Central memory CD4-positive, alpha-beta T cell (primary cell): ENCODE results near the gene RAD51B.

Experiments used
- DNase-seq: peaks from one replicate; pipeline ENCODE4 v3.0.0; 2022

Gene RAD51B

GRCh38 chr14:68568907-68569897, 749.6 kb downstream of the RAD51B start:
- DNase-seq = no peak

GRCh38 chr14:68569970-68570409, 750.4 kb downstream of the RAD51B start:
- no peak for DNase-seq

DNA sequence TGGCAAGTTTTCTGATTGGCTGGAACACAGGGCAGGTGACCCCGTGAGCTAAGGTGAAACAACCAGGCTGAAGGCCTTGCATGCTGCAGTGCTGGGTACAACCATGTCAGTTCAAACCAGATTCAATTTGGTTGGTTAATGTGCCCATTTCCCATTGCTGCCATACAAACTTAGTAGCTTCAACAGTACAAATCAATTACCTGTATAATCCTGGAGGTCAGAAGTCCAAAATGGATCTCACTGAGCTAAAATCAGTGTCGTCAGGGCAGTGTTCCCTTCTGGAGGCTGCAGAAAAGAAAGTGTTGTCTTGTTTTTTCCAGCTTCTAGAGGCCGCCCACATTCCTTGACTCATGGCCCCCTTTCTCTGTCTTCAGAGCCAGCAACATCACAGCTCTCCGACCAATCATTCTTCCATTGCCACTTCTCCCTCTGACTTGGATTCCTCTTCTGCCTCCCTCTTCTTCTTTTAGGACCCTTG, 751.6 kb downstream of the RAD51B start:
- no peak for DNase-seq

- DNase-seq = no peak
Measured at GRCh38 chr14:68571928-68572525, 752.4 kb downstream of the RAD51B start.

- no peak for DNase-seq
Measured at GRCh38 chr14:68573126-68573525, 753.5 kb downstream of the RAD51B start.

DNA sequence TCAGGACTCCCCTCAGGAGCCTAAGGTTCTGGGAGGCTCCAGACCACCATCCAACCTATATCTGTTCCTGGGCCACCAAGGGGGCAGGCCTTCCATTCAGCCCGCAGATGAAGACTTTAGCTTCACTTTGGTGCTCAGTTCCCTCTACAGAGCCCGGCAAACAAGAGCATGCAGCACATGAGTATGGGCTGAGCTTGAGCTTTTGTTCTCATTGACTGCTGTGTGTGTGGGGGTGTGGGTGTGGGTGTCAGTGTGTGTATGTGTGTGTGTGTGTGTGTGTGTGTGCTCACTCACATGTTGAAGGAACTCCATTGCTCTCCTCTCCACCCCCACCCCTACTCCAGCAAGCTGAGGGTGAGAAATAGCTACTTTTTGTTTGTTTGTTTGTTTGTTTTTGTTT, 754.1 kb downstream of the RAD51B start:
- DNase-seq = no peak

GRCh38 chr14:68574461-68574860, 754.9 kb downstream of the RAD51B start:
- DNase-seq = no peak

GRCh38 chr14:68574906-68575305, 755.3 kb downstream of the RAD51B start:
- no peak for DNase-seq

DNA sequence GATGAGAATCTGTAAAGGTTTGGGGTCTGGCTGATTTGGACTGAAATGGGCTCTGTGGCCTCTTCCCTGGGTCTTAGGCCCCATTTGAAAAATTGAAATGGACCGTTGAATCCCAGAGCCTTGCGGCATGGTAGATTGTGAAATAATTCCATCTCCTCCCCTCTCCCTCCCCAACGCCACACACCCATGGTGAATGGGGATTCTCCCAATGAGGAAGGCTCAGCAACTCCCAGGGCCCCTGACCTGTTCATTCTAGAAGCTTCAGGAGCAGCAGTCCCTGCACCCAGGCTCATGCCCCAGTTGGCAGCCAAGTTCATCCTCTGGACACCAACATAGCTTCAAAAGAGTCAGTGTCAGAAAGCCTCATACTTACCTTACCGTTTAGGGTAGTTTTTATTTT, 755.8 kb downstream of the RAD51B start:
- no peak for DNase-seq

- DNase-seq = no peak
Measured at GRCh38 chr14:68576031-68576430, 756.5 kb downstream of the RAD51B start.

- no peak for DNase-seq
Measured at GRCh38 chr14:68576496-68577244, 757.1 kb downstream of the RAD51B start.

DNA sequence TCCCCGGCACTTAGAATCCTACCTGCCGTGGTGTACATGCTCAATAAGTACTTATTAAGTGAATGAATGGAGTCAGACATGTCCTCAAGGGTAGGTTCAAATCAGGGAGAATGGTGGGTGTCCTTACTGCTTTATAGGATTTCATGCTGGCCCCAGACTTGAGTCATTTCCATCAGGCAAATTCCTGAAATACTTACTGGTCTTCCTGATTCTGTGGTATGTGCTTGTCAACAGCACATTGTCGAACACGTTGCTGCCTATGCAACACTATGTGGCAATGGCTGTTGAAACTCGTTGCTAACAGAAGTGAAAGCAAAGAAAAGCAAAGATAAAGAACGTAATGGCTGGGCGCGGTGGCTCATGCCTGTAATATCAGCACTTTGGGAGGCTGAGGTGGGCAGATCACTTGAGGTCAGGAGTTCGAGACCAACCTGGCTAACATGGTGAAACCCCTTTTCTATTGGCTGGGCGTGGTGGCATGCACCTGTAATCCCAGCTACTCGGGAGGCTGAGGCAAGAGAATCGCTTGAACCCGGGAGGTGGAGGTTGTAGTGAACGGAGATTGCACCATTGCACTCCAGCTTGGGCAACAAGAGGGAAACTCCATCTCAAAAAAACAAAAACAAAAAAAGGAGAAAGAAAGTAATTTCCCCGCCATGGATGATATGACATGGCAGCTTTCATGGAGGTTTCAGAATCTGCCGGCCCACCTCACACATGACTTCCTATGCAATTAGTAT, 758.4 kb downstream of the RAD51B start:
- no peak for DNase-seq

DNA sequence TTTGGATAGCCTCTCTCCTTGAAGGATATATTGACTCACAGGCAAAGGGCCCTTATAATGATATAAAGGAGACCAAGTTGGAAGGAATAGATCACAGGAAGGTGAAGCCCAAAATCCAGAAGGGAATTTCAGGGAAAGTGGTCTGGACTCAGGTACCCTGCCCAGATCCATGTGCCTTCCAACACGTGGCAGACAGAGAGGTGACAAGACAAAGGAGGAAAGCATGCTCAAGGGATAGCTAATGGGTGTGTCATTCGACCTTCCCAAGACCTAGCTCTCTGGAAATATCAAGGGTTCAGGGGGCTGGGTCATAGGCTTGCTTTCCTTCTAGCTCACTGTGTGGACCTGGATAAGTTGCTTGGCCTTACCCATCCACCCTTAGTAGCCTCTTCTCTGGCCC, 759.0 kb downstream of the RAD51B start:
- DNase-seq = no peak

GRCh38 chr14:68580096-68580645, 760.6 kb downstream of the RAD51B start:
- DNase-seq = no peak

DNA sequence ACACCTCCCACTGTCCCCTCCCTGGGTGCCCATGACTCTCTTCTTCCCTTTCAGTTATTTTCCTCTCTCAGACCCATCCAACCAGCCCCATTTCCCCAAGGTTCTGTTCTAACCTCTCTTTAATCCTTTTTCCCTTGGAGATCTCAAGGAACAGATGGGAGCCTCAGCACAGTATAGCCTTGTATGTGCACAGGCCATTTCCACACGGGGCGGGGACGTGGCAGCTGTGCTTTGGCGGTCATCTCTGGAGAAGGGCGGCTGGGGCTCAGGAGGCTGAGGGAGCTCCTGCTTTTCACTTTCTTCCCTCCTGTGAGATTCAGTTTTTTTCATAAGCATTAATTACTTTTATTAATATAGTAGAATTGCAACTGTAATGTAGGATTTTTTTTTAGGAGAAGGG, 761.1 kb downstream of the RAD51B start:
- no peak for DNase-seq

DNA sequence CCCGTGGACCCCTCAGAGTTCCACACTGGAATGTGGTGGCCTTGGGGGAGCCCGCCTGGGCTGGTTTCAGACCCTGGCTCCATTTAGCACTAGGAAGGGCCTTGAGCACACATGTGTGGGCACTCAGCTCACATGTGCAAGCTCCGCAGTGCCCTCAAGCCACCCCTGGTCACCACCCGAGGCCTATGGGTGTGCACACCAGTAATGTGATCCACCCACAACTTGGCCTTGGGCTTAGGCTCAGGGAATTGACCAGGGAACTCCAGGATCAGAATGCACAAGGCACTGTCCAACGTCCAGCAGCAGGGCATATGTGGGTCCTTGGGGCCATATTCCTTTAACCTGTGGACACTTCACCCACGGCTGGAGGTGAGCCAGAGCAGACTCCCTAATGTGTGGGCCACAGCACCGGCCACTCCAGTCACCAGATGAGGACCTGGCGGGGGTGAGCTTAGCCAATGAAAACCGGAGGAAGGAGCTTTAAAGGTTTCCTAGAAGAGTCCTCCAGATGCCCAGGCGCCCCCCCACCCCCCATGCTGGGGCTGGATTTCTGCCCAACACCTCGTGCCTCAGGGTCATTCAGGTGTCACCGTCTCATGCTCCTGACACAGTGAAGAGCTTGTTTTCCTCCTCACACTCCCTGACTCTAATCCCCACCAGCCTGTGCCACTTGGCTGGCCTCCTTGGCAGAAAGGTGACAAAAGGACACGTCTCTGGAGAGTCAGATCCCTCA, 764.1 kb downstream of the RAD51B start:
- DNase-seq = no peak

DNA sequence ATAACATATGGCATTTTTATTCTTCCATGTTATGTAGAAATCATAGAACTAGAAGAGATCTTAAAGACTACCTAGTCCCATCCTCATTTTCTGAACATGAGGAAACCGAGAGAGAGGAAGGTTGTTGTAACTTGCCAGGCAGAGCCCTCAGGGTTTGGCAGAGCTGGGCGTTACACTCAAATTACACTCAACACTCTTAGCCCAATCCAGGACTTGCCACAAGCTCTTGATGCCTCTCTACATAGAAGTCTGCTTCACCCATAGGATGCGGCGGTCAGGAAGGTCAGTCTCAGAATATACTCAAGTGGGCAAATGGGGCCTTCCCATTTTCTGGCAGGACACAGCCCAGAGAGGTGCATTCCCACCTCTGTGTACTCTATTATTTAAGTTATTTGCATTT, 765.2 kb downstream of the RAD51B start:
- DNase-seq = no peak

DNA sequence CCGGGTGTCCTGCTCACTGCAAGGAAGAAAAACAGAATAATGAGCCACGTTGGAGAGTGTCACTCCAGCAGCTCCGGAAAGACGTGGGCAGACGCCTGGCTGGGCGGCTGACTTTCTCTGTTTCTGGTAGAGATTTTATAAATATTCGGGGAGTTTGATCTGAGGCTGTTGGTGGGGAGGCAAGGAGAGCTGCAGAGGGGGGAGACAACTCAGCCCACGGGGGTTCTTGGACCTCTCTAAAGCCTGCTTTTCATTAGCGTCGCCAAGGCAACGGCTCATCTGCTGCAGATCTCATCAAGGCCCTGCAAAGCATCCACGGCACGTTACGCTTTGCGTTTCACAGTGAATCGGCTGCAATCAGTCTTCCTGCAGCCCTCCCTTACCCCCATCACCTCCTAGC, 766.1 kb downstream of the RAD51B start:
- no peak for DNase-seq

DNA sequence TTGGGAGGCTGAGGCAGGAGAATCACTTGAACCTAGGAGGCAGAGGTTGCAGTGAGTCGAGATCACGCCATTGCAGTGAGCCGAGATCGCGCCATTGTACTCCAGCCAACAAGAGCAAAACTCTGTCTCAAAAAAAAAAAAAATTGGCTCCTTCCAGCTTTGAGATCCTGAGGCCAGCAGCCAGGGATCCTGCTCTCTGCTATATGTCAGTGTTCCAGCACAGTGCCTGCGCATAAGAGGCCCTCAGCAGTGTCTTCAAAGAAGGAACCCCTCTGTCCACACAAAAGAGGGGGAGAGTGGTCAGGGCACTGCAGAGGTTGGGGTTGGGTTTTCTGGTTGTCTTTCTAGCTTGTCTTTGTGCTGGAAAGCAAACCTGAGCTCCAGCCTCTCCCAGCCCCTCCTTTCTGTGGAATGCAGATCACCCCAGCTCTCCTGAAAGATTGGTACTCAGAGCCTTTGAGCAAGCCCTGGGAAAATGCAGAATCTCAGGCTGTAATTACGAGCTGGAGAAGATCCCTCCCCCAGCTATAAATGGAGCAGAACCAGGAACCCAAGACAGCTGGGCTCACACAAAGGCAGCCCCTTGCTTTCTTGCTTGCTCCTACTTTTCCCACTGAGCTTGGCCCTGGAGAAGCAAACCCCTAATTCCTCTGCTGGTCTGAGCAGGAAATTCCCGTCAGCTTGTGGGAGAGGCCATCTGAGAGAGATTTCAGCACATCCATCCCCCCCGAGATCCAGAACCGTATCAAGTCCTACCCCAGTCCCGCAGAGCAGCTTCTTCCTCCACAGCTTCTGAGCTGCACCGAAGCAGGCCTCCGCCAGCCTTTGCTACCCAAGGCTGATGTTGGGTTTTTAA, 767.5 kb downstream of the RAD51B start:
- no peak for DNase-seq

- DNase-seq = no peak
Measured at GRCh38 chr14:68587931-68588330, 768.4 kb downstream of the RAD51B start.
